Activated CD8-positive, alpha-beta memory T cell treated with anti-CD3 and anti-CD28 coated beads for 48 hours (primary cell): ENCODE data around the gene ZC3H12D.

Source experiments
- DNase-seq, 3 experiments: peaks; one replicate each; pipeline ENCODE4 v3.0.0-alpha.2; 2020; ENCODE audit warnings: low read depth in 2 of 3, low spot score in 2 of 3

ZC3H12D gene

GRCh38 chr6:149414821-149415220, 70.0 kb downstream of the ZC3H12D start:
- DNase-seq: no peak

- DNase-seq: no peak
Measured at GRCh38 chr6:149414009-149414408, 70.8 kb downstream of the ZC3H12D start.

- no peak for DNase-seq
Measured at GRCh38 chr6:149410557-149410956, 74.3 kb downstream of the ZC3H12D start.

GRCh38 chr6:149409617-149410016, 75.2 kb downstream of the ZC3H12D start:
- DNase-seq: no peak

GRCh38 chr6:149405823-149406765, 78.7 kb downstream of the ZC3H12D start:
- no peak for DNase-seq

- DNase-seq: no peak
Measured at GRCh38 chr6:149403534-149403933, 81.3 kb downstream of the ZC3H12D start.

GRCh38 chr6:149400050-149400449, 84.8 kb downstream of the ZC3H12D start, which contains the start of gene SUMO4:
Gene SUMO4, plus strand, starts transcription at chr6:149400262. Its CDS starts 130 bp downstream, at chr6:149400392.
- DNase-seq: no peak

GRCh38 chr6:149397384-149397783, 87.4 kb downstream of the ZC3H12D start:
- no peak for DNase-seq
